GM18873 (cell line): ENCODE results near the gene ZNF678.
"Not testable (repeated sequence)": the region's sequence is repeated elsewhere in the genome, so short reads cannot be mapped to it uniquely, and the experiment has no call there.

Source experiments
- ATAC-seq: cut with Tn5 transposase; IDR thresholded peaks from one replicate; pipeline ENCODE4 v1.9.1; 2021; ENCODE audit warnings: mild to moderate bottlenecking, moderate library complexity, moderate number of reproducible peaks; ENCODE audit not compliant: unreplicated experiment, low FRiP score

The ZNF678 gene

GRCh38 chr1:227707846-227708245 is 144.5 kb downstream of the ZNF678 start:
- no peak for ATAC-seq

- ATAC-seq, result no peak
Observed at GRCh38 chr1:227709451-227709850, 146.1 kb downstream of the ZNF678 start.

GRCh38 chr1:227710474-227710873 is 147.1 kb downstream of the ZNF678 start:
- not testable (repeated sequence) for ATAC-seq

- no peak for ATAC-seq
Observed at GRCh38 chr1:227712648-227713047, 149.3 kb downstream of the ZNF678 start.

- no peak for ATAC-seq
Observed at GRCh38 chr1:227718932-227719331, 155.6 kb downstream of the ZNF678 start.

- ATAC-seq, result no peak
Observed at GRCh38 chr1:227723474-227723873, 160.1 kb downstream of the ZNF678 start.

GRCh38 chr1:227725046-227725445 is 161.7 kb downstream of the ZNF678 start:
- no peak for ATAC-seq

GRCh38 chr1:227726318-227726717 is 163.0 kb downstream of the ZNF678 start:
- no peak for ATAC-seq
